ENCODE measurements around the gene PCDHA3.
"Not testable (repeated sequence)": the region's sequence is repeated elsewhere in the genome, so short reads cannot be mapped to it uniquely, and the experiment has no call there.

The PCDHA3 gene

GRCh38 chr5:140800816-140801493 is at the start of gene PCDHA3:
PCDHA3 (plus strand) TSS chr5:140801057.
- no peak for DNase-seq (ENCODE audit: insufficient read length, low spot score)
- FAIRE-seq: no peak

- FAIRE-seq (no peak), DNase-seq (ENCODE audit: insufficient read length, low spot score) (no peak)
Measured at GRCh38 chr5:140753561-140753960, 47.3 kb upstream of the PCDHA3 start.

- DNase-seq (ENCODE audit: insufficient read length, low spot score): no peak
- no peak for FAIRE-seq
Measured at GRCh38 chr5:140764177-140764973, 36.5 kb upstream of the PCDHA3 start.

- DNase-seq (ENCODE audit: insufficient read length, low spot score) (no peak), FAIRE-seq (no peak)
Measured at GRCh38 chr5:140767444-140767843, 33.4 kb upstream of the PCDHA3 start.

DNA sequence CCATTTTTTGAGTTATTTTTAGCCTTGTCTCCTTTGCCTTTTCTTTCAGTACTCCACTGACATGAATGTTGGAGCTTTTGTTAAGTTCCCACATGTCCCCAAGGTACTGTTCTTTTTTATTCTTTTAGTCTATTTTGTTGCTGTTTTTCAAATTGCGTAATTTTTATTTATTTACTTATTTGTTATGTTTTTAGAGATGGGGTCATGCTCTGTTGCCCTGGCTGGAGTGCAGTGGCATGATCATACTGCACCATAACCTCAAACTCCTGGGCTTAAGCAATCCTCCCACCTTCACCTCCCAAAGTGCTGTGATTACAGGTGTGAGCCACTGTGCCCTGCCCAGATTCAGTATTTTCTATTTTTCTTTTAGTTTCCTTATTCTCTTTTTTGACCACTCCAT is 20.3 kb upstream of the PCDHA3 start:
- FAIRE-seq: no peak
- DNase-seq (ENCODE audit: insufficient read length, low spot score): no peak

DNA sequence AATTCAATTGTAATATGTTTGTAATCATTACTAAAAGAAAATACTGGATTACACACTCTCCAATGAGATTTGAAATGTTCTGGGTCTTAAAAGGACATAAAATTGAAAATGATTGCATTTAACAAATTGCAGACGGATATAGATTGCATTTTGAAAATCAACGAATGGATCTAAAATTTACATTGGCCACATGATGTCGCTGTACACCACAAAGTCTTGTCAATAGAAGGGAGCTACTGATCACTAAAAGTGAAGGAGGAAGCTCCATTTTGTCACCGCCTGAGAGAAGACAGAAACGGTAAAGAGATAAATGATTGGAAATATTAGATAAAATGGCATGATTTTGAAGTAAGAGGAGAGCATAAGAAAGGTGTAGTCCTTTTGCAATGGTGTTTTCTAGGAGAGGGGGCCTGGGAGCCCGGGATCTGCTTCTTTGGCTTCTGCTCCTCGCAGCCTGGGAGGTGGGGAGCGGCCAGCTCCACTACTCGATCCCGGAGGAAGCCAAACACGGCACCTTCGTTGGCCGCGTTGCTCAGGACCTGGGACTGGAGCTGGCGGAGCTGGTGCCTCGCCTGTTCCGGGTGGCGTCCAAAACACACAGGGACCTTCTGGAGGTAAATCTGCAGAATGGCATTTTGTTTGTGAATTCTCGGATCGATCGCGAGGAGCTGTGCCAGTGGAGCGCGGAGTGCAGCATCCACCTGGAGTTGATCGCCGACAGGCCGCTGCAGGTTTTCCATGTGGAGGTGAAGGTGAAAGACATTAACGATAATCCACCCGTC is 14.8 kb upstream of the PCDHA3 start, which contains the start of gene PCDHA1:
Gene PCDHA1, plus strand, starts transcription at position 236 of the 782 bp plus-strand sequence.
- DNase-seq (ENCODE audit: insufficient read length, low spot score) (no peak), FAIRE-seq (no peak)

DNA sequence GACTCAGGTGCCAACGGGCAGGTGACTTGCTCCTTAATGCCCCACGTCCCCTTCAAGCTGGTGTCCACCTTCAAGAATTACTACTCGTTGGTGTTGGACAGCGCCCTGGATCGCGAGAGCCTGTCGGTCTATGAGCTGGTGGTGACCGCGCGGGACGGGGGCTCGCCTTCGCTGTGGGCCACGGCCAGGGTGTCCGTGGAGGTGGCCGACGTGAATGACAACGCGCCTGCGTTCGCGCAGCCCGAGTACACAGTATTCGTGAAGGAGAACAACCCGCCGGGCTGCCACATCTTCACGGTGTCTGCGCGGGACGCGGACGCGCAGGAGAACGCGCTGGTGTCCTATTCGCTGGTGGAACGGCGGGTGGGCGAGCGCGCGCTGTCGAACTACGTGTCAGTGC is 13.4 kb upstream of the PCDHA3 start:
- not testable (repeated sequence) for DNase-seq (ENCODE audit: insufficient read length, low spot score); FAIRE-seq

DNA sequence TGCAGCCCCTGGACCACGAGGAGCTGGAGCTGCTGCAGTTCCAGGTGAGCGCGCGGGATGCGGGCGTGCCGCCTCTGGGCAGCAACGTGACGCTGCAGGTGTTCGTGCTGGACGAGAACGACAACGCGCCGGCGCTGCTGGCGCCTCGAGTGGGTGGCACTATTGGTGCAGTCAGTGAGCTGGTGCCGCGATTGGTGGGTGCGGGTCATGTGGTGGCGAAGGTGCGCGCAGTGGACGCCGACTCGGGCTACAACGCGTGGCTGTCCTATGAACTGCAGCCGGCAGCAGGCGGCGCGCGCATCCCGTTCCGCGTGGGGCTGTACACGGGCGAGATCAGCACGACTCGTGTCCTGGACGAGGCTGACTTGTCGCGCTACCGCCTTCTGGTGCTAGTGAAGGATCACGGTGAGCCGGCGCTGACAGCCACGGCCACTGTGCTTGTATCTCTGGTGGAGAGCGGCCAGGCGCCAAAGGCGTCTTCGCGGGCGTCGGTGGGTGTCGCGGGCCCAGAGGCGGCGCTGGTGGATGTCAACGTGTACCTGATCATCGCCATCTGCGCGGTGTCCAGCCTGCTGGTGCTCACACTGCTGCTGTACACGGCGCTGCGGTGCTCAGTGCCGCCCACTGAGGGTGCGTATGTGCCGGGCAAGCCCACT is 12.9 kb upstream of the PCDHA3 start:
- not testable (repeated sequence) for FAIRE-seq; DNase-seq (ENCODE audit: insufficient read length, low spot score)

DNA sequence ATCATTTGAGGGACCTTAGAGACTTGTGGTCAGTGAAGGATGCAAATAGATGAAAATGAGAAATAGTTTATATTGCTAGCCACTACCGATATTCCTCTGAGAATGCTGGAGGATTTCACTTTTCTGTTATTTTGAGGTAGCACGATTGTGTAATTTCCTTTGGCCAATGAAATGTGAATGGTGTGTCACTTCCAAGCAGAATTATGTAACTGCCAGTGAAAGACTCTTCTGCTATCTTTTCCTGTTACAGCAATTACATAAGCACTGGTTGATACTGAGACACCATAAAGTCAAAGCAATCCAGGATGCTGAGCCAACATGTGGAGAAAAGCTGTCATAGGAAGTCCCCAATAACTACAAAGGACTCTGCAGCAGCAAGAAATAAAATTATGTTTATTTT is 9.8 kb upstream of the PCDHA3 start:
- DNase-seq (ENCODE audit: insufficient read length, low spot score): no peak

DNA sequence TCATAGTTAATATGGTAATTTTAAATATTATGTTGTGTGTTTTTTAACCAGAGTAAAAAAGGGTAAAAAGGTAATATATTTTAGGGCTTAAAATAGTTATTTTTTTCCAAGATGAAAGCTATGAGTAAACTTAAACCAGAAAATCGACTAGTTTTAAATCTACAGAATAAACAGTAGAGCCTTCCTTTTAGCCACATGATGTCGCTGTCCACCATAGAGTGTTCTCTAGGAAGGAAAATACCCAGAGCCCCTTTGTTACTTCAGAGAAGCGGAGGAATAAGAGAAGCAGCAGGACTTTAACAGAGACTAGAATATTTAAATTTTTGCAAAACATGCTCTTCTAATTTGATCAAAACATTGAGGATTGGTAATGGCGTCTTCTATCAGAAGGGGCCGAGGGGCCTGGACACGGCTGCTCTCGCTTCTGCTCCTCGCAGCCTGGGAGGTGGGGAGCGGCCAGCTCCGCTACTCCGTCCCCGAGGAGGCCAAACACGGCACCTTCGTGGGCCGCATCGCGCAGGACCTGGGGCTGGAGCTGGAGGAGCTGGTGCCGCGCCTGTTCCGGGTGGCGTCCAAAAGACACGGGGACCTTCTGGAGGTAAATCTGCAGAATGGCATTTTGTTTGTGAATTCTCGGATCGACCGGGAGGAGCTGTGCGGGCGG is 6.1 kb upstream of the PCDHA3 start, which contains the start of gene PCDHA2:
Gene PCDHA2, plus strand, starts transcription at position 258 of the 664 bp plus-strand sequence.
- DNase-seq (ENCODE audit: insufficient read length, low spot score) (peak; percentile 21), FAIRE-seq (no peak)

More for the DNA sequence above, 9.8 kb upstream of the PCDHA3 start:
- no peak for FAIRE-seq

- FAIRE-seq: no peak
- DNase-seq (ENCODE audit: insufficient read length, low spot score): peak; percentile 31
Measured at GRCh38 chr5:140795259-140795641, 5.6 kb upstream of the PCDHA3 start.

DNA sequence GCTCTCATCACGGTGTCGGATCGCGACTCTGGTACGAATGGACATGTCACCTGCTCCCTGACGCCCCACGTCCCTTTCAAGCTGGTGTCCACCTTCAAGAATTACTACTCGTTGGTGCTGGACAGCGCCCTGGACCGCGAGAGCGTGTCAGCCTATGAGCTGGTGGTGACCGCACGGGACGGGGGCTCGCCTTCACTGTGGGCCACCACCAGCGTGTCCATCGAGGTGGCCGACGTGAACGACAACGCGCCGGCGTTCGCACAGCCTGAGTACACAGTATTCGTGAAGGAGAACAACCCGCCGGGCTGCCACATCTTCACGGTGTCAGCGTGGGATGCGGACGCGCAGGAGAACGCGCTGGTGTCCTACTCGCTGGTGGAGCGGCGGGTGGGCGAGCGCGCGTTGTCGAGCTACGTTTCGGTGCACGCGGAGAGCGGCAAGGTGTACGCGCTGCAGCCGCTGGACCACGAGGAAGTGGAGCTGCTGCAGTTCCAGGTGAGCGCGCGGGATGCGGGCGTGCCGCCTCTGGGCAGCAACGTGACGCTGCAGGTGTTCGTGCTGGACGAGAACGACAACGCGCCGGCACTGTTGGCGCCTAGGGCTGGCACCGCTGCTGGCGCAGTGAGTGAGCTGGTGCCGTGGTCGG is 4.7 kb upstream of the PCDHA3 start:
- FAIRE-seq: peak; percentile 48
- not testable (repeated sequence) for DNase-seq (ENCODE audit: insufficient read length, low spot score)

DNA sequence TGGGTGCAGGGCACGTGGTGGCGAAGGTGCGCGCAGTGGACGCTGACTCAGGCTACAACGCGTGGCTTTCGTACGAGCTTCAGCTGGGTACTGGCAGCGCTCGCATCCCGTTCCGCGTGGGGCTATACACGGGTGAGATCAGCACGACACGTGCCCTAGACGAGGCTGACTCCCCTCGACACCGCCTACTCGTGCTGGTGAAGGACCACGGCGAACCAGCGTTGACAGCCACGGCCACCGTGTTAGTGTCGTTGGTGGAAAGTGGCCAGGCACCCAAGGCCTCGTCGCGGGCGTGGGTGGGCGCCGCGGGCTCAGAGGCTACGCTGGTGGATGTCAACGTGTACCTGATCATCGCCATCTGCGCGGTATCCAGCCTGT is 4.2 kb upstream of the PCDHA3 start:
- FAIRE-seq: no peak

GRCh38 chr5:140801494-140801841 is 611 bp downstream of the PCDHA3 start:
- DNase-seq (ENCODE audit: insufficient read length, low spot score) (no peak), FAIRE-seq (no peak)

More for the DNA sequence above, 4.2 kb upstream of the PCDHA3 start:
- DNase-seq (ENCODE audit: insufficient read length, low spot score): no peak

DNA sequence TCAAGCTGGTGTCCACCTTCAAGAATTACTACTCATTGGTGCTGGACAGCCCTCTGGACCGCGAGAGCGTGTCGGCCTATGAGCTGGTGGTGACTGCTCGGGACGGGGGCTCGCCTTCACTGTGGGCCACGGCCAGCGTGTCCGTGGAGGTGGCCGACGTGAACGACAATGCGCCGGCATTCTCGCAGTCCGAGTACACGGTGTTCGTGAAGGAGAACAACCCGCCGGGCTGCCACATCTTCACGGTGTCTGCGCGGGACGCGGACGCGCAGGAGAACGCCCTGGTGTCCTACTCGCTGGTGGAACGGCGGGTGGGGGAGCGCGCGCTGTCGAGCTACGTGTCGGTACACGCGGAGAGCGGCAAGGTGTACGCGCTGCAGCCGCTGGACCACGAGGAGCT is 1.5 kb downstream of the PCDHA3 start:
- DNase-seq (ENCODE audit: insufficient read length, low spot score): not testable (repeated sequence)
- FAIRE-seq: peak; percentile 62

DNA sequence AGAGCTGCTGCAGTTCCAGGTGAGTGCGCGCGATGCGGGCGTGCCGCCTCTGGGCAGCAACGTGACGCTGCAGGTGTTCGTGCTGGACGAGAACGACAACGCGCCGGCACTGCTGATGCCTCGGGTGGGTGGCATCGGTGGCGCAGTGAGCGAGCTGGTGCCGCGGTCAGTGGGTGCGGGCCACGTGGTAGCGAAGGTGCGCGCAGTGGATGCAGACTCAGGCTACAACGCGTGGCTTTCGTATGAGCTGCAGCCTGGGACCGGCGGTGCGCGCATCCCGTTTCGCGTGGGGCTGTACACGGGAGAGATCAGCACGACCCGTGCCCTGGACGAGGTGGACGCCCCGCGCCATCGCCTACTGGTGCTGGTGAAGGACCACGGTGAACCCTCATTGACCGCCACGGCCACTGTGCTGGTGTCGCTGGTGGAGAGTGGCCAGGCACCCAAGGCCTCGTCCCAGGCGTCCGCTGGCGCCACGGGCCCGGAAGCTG is 2.0 kb downstream of the PCDHA3 start:
- DNase-seq (ENCODE audit: insufficient read length, low spot score) (no peak), FAIRE-seq (no peak)

DNA sequence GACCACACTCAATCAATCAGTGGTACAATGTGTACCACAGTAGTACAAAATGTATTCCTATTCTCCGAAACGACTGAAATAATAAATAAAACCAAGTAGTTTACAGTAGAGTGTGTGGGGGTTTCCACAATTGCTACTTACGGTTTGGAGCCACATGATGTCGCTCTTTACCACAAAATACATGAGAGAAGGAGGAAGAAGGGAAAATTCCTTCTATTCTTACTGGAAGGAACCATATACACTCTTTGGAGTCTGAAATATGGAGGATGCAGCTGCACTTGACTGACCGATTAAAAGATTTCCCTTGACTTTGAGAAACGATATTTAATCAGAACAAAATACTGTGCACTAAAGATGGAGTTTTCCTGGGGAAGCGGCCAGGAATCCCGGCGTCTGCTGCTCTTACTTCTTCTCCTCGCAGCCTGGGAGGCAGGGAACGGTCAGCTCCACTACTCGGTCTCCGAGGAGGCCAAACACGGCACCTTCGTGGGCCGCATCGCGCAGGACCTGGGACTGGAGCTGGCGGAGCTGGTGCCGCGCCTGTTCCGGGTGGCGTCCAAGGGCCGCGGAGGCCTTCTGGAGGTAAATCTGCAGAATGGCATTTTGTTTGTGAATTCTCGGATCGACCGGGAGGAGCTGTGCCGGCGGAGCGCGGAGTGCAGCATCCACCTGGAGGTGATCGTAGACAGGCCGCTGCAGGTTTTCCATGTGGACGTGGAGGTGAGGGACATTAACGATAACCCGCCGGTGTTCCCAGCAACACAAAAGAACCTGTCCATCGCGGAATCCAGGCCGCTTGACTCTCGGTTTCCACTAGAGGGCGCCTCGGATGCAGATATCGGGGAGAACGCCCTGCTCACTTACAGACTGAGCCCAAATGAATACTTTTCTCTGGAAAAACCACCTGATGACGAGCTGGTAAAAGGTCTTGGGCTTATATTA is 6.2 kb downstream of the PCDHA3 start, which contains the start of gene PCDHA4:
Gene PCDHA4, plus strand, starts transcription at position 235 of the 942 bp plus-strand sequence.
- DNase-seq (ENCODE audit: insufficient read length, low spot score) (no peak), FAIRE-seq (peak; percentile 63)

DNA sequence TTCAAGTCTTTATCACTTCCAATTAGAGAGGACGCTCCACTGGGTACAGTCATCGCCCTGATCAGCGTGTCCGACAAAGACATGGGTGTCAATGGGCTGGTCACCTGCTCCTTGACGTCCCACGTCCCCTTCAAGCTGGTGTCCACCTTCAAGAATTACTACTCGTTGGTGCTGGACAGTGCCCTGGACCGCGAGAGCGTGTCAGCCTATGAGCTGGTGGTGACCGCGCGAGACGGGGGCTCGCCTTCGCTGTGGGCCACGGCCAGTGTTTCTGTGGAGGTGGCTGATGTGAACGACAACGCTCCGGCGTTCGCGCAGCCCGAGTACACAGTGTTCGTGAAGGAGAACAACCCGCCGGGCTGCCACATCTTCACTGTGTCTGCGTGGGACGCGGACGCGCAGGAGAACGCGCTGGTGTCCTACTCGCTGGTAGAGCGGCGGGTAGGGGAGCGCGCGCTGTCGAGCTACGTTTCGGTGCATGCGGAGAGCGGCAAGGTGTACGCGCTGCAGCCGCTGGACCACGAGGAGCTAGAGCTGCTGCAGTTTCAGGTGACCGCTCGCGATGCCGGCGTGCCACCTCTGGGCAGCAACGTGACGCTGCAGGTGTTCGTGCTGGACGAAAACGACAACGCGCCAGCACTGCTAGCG is 7.5 kb downstream of the PCDHA3 start:
- not testable (repeated sequence) for FAIRE-seq; DNase-seq (ENCODE audit: insufficient read length, low spot score)
